HUES6 (cell line): ENCODE data around the gene MTCL3.

Source experiments
- H3K27ac ChIP-seq: 2 replicates; pipeline ENCODE4 v1.7.0; 2013; ENCODE audit warnings: low read depth, mild to moderate bottlenecking, low read length, inconsistent platforms
- H3K27me3 ChIP-seq: 2 replicates; pipeline ENCODE4 v1.6.1; 2013; ENCODE audit warnings: low read length; ENCODE audit not compliant: control insufficient read depth, insufficient read depth
- H3K36me3 ChIP-seq: 2 replicates; pipeline ENCODE4 v1.6.1; 2013; ENCODE audit warnings: low read length; ENCODE audit not compliant: control insufficient read depth, insufficient read depth
- H3K4me1 ChIP-seq: 2 replicates; pipeline ENCODE4 v1.6.1; 2013; ENCODE audit warnings: low read length; ENCODE audit not compliant: control insufficient read depth, insufficient read depth
- H3K4me3 ChIP-seq: 2 replicates; pipeline ENCODE4 v1.5.1; 2013; ENCODE audit warnings: low read depth, low read length
- H3K9ac ChIP-seq: one replicate; pipeline ENCODE4 v1.6.1; 2013; ENCODE audit warnings: mild to moderate bottlenecking, low read length
- H3K9me3 ChIP-seq: 2 replicates; pipeline ENCODE4 v1.6.1; 2013; ENCODE audit warnings: low read depth, low read length; ENCODE audit not compliant: control insufficient read depth, insufficient read depth

Gene MTCL3

GRCh38 chr6:127423921-127424320 lies 95.2 kb downstream of the MTCL3 start:
- Histone ChIP-seq H3K4me3 (no peak overlapping the region), H3K36me3 (no peaks in the 10 kb centered on the region), H3K27me3 (no peaks in the 10 kb centered on the region), H3K9me3 (0 out of 2 replicates have a peak, but pooled peaks cover 4% of the 10 kb centered on the region), H3K4me1 (peaks cover 5% of the 10 kb centered on the region), H3K9ac (no peak overlapping the region), H3K27ac (no peak overlapping the region)
